RWPE2 (cell line): ENCODE results near the gene LPAR1.

Source experiments
- ATAC-seq: fragments of 200-7000 bp; cut with Tn5 transposase; 3 replicates; pipeline ENCODE4 v1.9.1; 2021; ENCODE audit warnings: low read depth
- DNase-seq: peaks from one replicate; pipeline ENCODE4 v3.0.0-alpha.2; 2020; ENCODE audit warnings: low spot score
- H3K27ac ChIP-seq: fragments of 450-650 bp; 2 replicates; pipeline ENCODE4 v1.5.1; 2017; ENCODE audit warnings: mild to moderate bottlenecking; ENCODE audit not compliant: poor library complexity, severe bottlenecking
- H3K27me3 ChIP-seq: fragments of 250-450 bp; sonication (Bioruptor Pico); 2 replicates; pipeline ENCODE4 v1.5.1; 2021; ENCODE audit warnings: mild to moderate bottlenecking, moderate library complexity; ENCODE audit not compliant: insufficient read depth, poor library complexity, severe bottlenecking
- H3K36me3 ChIP-seq: fragments of 250-450 bp; sonication (Bioruptor Pico); 2 replicates; pipeline ENCODE4 v1.5.1; 2020; ENCODE audit warnings: low read depth, mild to moderate bottlenecking, moderate library complexity
- H3K4me1 ChIP-seq: fragments of 250-450 bp; sonication (Bioruptor Pico); 2 replicates; pipeline ENCODE4 v1.5.1; 2021; ENCODE audit warnings: mild to moderate bottlenecking, moderate library complexity; ENCODE audit not compliant: insufficient read depth, poor library complexity, severe bottlenecking
- H3K4me3 ChIP-seq: fragments of 250-450 bp; sonication (Bioruptor Pico); 2 replicates; pipeline ENCODE4 v1.5.1; 2021; ENCODE audit warnings: mild to moderate bottlenecking, moderate library complexity; ENCODE audit not compliant: severe bottlenecking
- H3K9me3 ChIP-seq: fragments of 250-450 bp; sonication (Bioruptor Pico); 2 replicates; pipeline ENCODE4 v1.5.1; 2021; ENCODE audit warnings: mild to moderate bottlenecking, moderate library complexity; ENCODE audit not compliant: severe bottlenecking
- CTCF ChIP-seq: fragments of 450-650 bp; IDR thresholded peaks from one replicate; pipeline ENCODE4 v1.5.1; 2017; ENCODE audit warnings: mild to moderate bottlenecking, moderate library complexity; ENCODE audit not compliant: poor library complexity, severe bottlenecking

The LPAR1 gene

GRCh38 chr9:110842986-110843385 lies 195.3 kb downstream of the LPAR1 start:
- Histone ChIP-seq H3K27ac (no peak overlapping the region), H3K4me3 (no peak overlapping the region), H3K9me3 (peaks cover 1% of the 10 kb centered on the region), H3K27me3 (no peaks in the 10 kb centered on the region), H3K36me3 (no peaks in the 10 kb centered on the region), H3K4me1 (no peaks in the 10 kb centered on the region)
- no peak for DNase-seq
- ATAC-seq: no peak
- TF ChIP-seq CTCF: no peak

GRCh38 chr9:110842169-110842568 lies 196.1 kb downstream of the LPAR1 start:
- no peaks in the 10 kb centered on the region for H3K4me1 ChIP-seq
- no peak for ATAC-seq
- H3K4me3 ChIP-seq: no peak overlapping the region
- peak; percentile 18 for TF ChIP-seq CTCF
- peaks cover 1% of the 10 kb centered on the region for H3K9me3 ChIP-seq
- no peaks in the 10 kb centered on the region for H3K27me3 ChIP-seq
- no peak overlapping the region for H3K27ac ChIP-seq
- no peak for DNase-seq
- H3K36me3 ChIP-seq: no peaks in the 10 kb centered on the region

- DNase-seq (no peak), ATAC-seq (no peak)
- no peaks in the 10 kb centered on the region for H3K9me3 ChIP-seq
- no peak overlapping the region for H3K27ac ChIP-seq
- H3K36me3 ChIP-seq: no peaks in the 10 kb centered on the region
- H3K4me1 ChIP-seq: peaks cover 15% of the 10 kb centered on the region
- TF ChIP-seq CTCF: no peak
- H3K4me3 ChIP-seq: no peak overlapping the region
- H3K27me3 ChIP-seq: no peaks in the 10 kb centered on the region
These were observed 200.8 kb downstream of the LPAR1 start for GRCh38 chr9:110837401-110838005.

GRCh38 chr9:110835859-110836271 lies 202.4 kb downstream of the LPAR1 start:
- Histone ChIP-seq H3K27me3 (no peaks in the 10 kb centered on the region), H3K36me3 (no peaks in the 10 kb centered on the region), H3K4me3 (no peak overlapping the region), H3K9me3 (no peaks in the 10 kb centered on the region), H3K27ac (peak overlapping the region; percentile 79), H3K4me1 (peaks cover 15% of the 10 kb centered on the region)
- ATAC-seq (0 out of 3 replicates have a peak, but pooled peaks have one; percentile 12), DNase-seq (no peak)
- TF ChIP-seq CTCF: no peak

GRCh38 chr9:110835404-110835803 lies 202.9 kb downstream of the LPAR1 start:
- Histone ChIP-seq H3K4me3 (no peak overlapping the region), H3K4me1 (peaks cover 15% of the 10 kb centered on the region), H3K27ac (peak overlapping the region; percentile 79), H3K36me3 (no peaks in the 10 kb centered on the region), H3K9me3 (no peaks in the 10 kb centered on the region), H3K27me3 (no peaks in the 10 kb centered on the region)
- TF ChIP-seq CTCF: no peak
- ATAC-seq: peak; percentile 93
- DNase-seq: no peak
